Adrenal gland (tissue), 12 donors: ENCODE data around the gene STAP2. TPM values are rescaled to one million over a fixed set of nuclear protein-coding genes. Genes with fewer than 3 reads are reported as not detected.
"Not testable (repeated sequence)": the region's sequence is repeated elsewhere in the genome, so short reads cannot be mapped to it uniquely, and the experiment has no call there.

Experiments used
- DNase-seq, 7 donors: peaks; one replicate each; pipeline ENCODE4 v3.0.0-alpha.2; 2019 to 2020
- H3K27ac ChIP-seq, 5 donors: fragments of 200-600 bp; sonication (generic) in 4 of 5; 1 replicate in 3 of 5; 2 replicates in 2 of 5; pipeline versions ENCODE4 v1.5.1 to v1.8.0; 2016 to 2020; ENCODE audit warnings: mild to moderate bottlenecking in 1 of 5
- H3K27me3 ChIP-seq: fragments of 200-600 bp; 2 replicates; pipeline ENCODE4 v1.8.0; 2021
- H3K36me3 ChIP-seq, 2 donors: fragments of 200-600 bp; replicated peaks in 1 of 2; 1 replicate in 1 of 2; 2 replicates in 1 of 2; pipeline versions ENCODE4 v1.5.1 to v1.8.0; 2018 to 2022
- H3K4me1 ChIP-seq, 2 donors: fragments of 200-600 bp; replicated peaks in 1 of 2; 1 replicate in 1 of 2; 2 replicates in 1 of 2; pipeline versions ENCODE4 v1.5.1 to v1.8.0; 2018 to 2021
- H3K4me3 ChIP-seq, 4 donors: fragments of 200-600 bp; sonication (generic) in 3 of 4; one replicate each; pipeline ENCODE4 v1.5.1; 2016 to 2018
- H3K9me3 ChIP-seq, 3 donors: fragments of 200-600 bp; sonication (generic) in 1 of 3; replicated peaks in 1 of 3; 1 replicate in 2 of 3; 2 replicates in 1 of 3; pipeline versions ENCODE4 v1.5.1 to v1.8.0; 2016 to 2021
- CTCF ChIP-seq, 6 experiments: fragments of 450-650 bp in 4 of 6; fragments of 200-600 bp in 2 of 6; sonication (generic) in 1 of 6; IDR thresholded peaks; 1 replicate in 5 of 6; 2 replicates in 1 of 6; pipeline versions ENCODE4 v1.5.1 to v1.8.0; 2016 to 2021; ENCODE audit warnings: antibody characterized with exemption in 6 of 6, mild to moderate bottlenecking in 2 of 6, moderate library complexity in 1 of 6
- POLR2A ChIP-seq, 2 donors: fragments of 450-650 bp; IDR thresholded peaks; one replicate each; pipeline ENCODE4 v1.6.1; 2017; ENCODE audit warnings: antibody characterized with exemption in 2 of 2, mild to moderate bottlenecking in 2 of 2, moderate library complexity in 1 of 2
- WGBS, 4 donors: extraction: QIAGEN DNeasy Blood & Tissue Kit in 2 of 4; methylation state at CpG; one replicate each; pipeline versions ENCODE4 v1.1.5 to v1.1.7; 2013 to 2017; 5-methylcytosine and 5-hydroxymethylcytosine counted together
- intact Hi-C, 2 donors: fragments of 100-400 bp; cut with DNase I; formaldehyde crosslinking; loops; one replicate each; pipeline versions ENCODE4 v1.14.1 to v1.15.0; 2022 to 2023
- polyA plus RNA-seq, 3 donors: library from polyadenylated mRNA; stranded (reverse); fragments of 200-250 nt in 2 of 3; fragments of 350-450 nt in 1 of 3; fragmentation: Illumina TruSeq in 1 of 3; extraction: RNeasy Lipid Tissue Mini Kit (QIAGEN cat#74804) in 1 of 3; gene quantifications; one replicate each; pipeline ENCODE4 v1.2.3, GENCODE V29; 2013 to 2014
- total RNA-seq, 9 donors: library from RNA; depleted of rRNA in 4 of 9; stranded (reverse); fragments of >200 nt in 4 of 9; fragments of 120-200 nt in 1 of 9; fragmentation: NEBNext Ultra II Directional in 1 of 9; extraction: Animal tissue kit (Norgen Biotek cat#: 25700) in 1 of 9; gene quantifications; one replicate each; pipeline versions ENCODE4 v1.1.0 to v1.2.4, GENCODE V29; 2013 to 2023
- donor health status: healthy with polysubstance abuse.
- donor health status: Bipolar disorder and iron deficiency.
- donor health status: DM: yes; HTN: yes; CAD: no.
- donor health status: DM: no; HTN: no; CAD: no.
- donor health status: DM: no; HTN: no; CAD: no.
- donor health status: DM: yes; HTN: yes; CAD: no.

STAP2 gene
- total and polyA plus RNA-seq, 12 donors = 5.7 to 106 (median 36.5) TPM

DNA sequence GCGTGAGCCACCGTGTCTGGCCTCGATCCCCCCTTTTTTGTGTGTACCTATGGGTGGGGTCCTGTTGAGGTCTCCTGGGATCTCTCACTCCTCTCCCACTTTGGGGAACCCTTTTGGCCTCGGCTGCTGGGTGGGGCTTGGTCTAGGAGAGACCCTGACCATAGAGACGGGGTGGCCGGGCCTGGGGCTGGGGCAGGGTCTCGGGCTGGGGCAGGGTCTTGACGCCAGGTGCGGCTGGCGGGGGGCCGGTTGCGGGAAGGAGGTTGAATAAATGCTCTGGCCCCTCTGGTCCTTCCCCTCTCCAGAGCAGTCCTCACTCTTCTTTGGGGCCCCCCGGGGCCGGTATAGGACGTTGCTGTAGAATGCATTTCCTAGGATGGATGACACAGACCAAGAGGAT is 46.1 kb downstream of the STAP2 start:
- Histone ChIP-seq H3K4me3 (no peak overlapping the region), H3K9me3 (no peaks in the 10 kb centered on the region), H3K27me3 (no peaks in the 10 kb centered on the region), H3K27ac (no peak overlapping the region), H3K36me3 (no peaks in the 10 kb centered on the region), H3K4me1 (no peaks in the 10 kb centered on the region)
- 82 to 87% (median 84%) methylated on average over 12 to 15 of the region's 15 CpGs for WGBS, 4 donors
- intact Hi-C loops = no loop called here
- TF ChIP-seq POLR2A (IDR thresholded peaks at IDR 0.05) (no peak), CTCF (IDR thresholded peaks at IDR 0.05) (no peak)
- DNase-seq = no peak

DNA sequence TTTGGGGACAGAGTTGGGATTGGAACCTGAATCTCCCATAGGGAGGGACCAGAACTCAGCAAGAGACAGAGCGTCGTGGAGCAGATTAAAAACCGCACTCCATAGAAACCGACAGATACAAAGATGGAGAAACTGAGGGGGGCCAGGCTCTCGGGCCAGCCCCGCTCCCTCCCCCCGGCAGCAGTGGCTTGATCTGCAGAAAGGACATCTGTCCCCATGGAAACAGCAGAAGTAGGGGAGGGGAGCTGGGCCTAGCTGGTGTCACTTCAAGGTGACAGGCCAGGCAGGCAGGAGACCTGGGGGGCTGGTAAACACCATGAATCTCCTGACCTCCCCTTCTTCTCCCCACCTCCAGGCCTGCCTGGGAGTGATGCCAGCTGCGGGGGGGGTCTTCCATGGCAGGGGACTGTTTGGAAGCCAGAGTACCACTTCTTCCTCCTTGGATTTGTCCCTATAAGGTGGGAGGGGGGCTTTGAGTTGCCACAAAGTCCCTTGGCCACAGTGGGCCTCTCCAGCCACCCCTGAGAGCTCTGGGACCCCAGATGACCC is 47.4 kb downstream of the STAP2 start:
- intact Hi-C loops = no loop called here
- Histone ChIP-seq H3K4me3 (no peak overlapping the region), H3K36me3 (no peaks in the 10 kb centered on the region), H3K4me1 (no peaks in the 10 kb centered on the region), H3K27ac (no peak overlapping the region), H3K9me3 (no peaks in the 10 kb centered on the region), H3K27me3 (no peaks in the 10 kb centered on the region)
- 56 to 76% (median 65%) methylated on average over 7 to 8 of the region's 8 CpGs for WGBS, 4 donors
- TF ChIP-seq POLR2A (IDR thresholded peaks at IDR 0.05) (no peak), CTCF (IDR thresholded peaks at IDR 0.05) (no peak)
- DNase-seq = no peak

GRCh38 chr19:4288091-4288777 is 50.4 kb downstream of the STAP2 start:
- no peak for DNase-seq
- 76 to 82% (median 80%) methylated on average over 16 of the region's 16 CpGs for WGBS, 4 donors
- intact Hi-C loops = no loop called here
- Histone ChIP-seq H3K9me3 (no peaks in the 10 kb centered on the region), H3K27ac (no peak overlapping the region), H3K36me3 (no peaks in the 10 kb centered on the region), H3K27me3 (no peaks in the 10 kb centered on the region), H3K4me1 (no peaks in the 10 kb centered on the region), H3K4me3 (no peak overlapping the region)
- TF ChIP-seq POLR2A (IDR thresholded peaks at IDR 0.05) (no peak), CTCF (IDR thresholded peaks at IDR 0.05) (no peak)

- H3K27me3 ChIP-seq, H3K4me1 ChIP-seq, H3K36me3 ChIP-seq, H3K4me3 ChIP-seq, DNase-seq, intact Hi-C loops, H3K27ac ChIP-seq, H3K9me3 ChIP-seq: not testable (repeated sequence)
- 89 to 91% (median 89%) methylated on average over 4 of the region's 4 CpGs for WGBS, 4 donors
These were observed 52.5 kb downstream of the STAP2 start for GRCh38 chr19:4286141-4286540.

DNA sequence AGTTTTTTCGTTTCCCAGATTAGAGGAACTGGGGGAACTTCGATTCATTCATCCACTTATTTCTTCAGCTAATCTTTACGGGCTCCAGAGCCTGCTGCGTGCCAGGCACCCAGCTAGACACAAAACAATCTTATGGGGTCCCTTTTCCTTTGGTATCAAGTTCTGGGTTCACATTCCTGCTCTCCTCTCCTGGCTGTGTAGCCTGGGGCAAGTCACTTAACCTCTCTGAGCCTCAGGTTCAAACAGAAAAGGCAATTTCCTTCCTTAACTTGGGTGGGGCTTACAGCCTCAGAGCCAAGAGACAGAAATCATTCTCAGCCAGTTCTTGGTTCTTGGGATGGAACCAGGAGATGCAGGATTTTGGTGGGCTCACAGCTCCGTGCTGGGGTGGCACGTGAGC is 53.7 kb downstream of the STAP2 start:
- H3K27ac ChIP-seq = no peak overlapping the region
- peaks cover 9% of the 10 kb centered on the region for H3K27me3 ChIP-seq
- no peak for DNase-seq
- intact Hi-C loops = no loop called here
- no peaks in the 10 kb centered on the region for H3K4me1 ChIP-seq
- no peak overlapping the region for H3K4me3 ChIP-seq
- H3K36me3 ChIP-seq = no peaks in the 10 kb centered on the region
- no peak for TF ChIP-seq CTCF (IDR thresholded peaks at IDR 0.05)
- no peak for TF ChIP-seq POLR2A (IDR thresholded peaks at IDR 0.05)
- no peaks in the 10 kb centered on the region for H3K9me3 ChIP-seq
- 63 to 76% (median 66%) methylated on average over 5 to 6 of the region's 6 CpGs for WGBS, 4 donors
